ENCODE measurements around the gene VAMP7.

GRCh38 chrX:155899366-155899765 lies 18.2 kb downstream of the VAMP7 start:
- TF ChIP-seq CTCF (IDR thresholded peaks at IDR 0.05) (no peak), POLR2A (IDR thresholded peaks at IDR 0.05) (no peak)

Data from right lobe of liver (tissue), 4 donors.